Subcutaneous adipose tissue (tissue), 4 donors: ENCODE measurements around the gene TNFAIP2. TPM values are rescaled to one million over a fixed set of nuclear protein-coding genes. Genes with fewer than 3 reads are reported as not detected.

Experiments
- total RNA-seq, 4 donors: library from RNA; depleted of rRNA; stranded (reverse); fragments of >200 nt; gene quantifications; one replicate each; pipeline ENCODE4 v1.1.0, GENCODE V29; 2016
- TF ChIP-seq, protein P1 (sequence below): fragments of 450-650 bp; IDR thresholded peaks from one replicate; pipeline ENCODE4 v1.5.1; 2016; ENCODE audit warnings: low read depth, mild to moderate bottlenecking, control low read depth, antibody characterized with exemption, moderate library complexity

TNFAIP2 gene
- total RNA-seq, 4 donors from 2014 or later = 54.7 to 145 (median 65.4) TPM

DNA sequence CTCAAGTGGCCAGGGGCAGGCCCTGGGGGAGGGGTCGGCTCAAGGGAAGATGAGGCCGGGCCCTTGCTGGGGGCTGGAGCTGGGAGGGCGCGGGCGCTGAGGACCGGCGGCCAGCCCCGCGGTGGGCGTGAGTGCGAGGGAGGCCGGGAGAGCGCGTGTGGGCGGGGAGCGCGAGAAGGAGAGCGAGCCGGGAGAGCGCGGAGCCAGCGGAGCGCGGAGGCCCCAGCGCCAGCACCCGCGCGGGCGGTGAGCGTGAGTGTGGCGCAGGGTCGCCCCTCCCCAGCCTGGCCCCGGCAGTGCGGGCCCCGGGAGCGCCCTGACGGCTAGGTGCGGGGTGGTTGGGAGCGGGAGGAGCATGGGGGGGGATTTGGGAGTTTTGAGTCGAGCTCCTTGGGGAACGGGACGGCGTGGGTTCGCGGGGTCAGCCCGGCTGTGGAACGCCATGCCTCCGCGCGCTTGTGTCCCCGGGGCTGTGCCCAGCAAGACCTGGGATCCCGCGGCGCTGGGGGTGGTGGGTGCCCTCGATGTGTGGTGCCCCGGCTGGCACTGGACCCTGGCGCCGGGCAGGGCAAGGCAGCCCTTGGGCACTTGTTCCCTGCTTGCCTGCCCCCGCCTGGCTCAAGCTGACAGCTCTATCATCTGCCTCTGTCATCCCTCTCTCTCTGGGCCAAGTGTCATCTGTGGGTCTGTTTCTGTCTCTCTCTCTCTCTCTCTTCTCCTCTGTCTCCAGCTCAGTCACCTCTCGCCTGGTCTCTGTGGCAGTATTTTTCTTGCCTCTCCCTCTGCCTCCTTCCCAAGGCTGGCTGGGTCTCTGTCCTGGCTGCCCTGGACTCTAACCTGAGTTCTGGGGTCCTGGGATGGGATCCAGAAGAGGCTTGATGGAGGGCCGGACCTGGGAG is 39.0 kb upstream of the TNFAIP2 start, which contains the start of gene LBHD2:
TSS of gene LBHD2 (plus strand) at position 190 of the 899 bp plus-strand sequence. CDS start 1,803 bp downstream, outside the sequence.
- TF ChIP-seq, protein P1, sequence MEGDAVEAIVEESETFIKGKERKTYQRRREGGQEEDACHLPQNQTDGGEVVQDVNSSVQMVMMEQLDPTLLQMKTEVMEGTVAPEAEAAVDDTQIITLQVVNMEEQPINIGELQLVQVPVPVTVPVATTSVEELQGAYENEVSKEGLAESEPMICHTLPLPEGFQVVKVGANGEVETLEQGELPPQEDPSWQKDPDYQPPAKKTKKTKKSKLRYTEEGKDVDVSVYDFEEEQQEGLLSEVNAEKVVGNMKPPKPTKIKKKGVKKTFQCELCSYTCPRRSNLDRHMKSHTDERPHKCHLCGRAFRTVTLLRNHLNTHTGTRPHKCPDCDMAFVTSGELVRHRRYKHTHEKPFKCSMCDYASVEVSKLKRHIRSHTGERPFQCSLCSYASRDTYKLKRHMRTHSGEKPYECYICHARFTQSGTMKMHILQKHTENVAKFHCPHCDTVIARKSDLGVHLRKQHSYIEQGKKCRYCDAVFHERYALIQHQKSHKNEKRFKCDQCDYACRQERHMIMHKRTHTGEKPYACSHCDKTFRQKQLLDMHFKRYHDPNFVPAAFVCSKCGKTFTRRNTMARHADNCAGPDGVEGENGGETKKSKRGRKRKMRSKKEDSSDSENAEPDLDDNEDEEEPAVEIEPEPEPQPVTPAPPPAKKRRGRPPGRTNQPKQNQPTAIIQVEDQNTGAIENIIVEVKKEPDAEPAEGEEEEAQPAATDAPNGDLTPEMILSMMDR = no peak

DNA sequence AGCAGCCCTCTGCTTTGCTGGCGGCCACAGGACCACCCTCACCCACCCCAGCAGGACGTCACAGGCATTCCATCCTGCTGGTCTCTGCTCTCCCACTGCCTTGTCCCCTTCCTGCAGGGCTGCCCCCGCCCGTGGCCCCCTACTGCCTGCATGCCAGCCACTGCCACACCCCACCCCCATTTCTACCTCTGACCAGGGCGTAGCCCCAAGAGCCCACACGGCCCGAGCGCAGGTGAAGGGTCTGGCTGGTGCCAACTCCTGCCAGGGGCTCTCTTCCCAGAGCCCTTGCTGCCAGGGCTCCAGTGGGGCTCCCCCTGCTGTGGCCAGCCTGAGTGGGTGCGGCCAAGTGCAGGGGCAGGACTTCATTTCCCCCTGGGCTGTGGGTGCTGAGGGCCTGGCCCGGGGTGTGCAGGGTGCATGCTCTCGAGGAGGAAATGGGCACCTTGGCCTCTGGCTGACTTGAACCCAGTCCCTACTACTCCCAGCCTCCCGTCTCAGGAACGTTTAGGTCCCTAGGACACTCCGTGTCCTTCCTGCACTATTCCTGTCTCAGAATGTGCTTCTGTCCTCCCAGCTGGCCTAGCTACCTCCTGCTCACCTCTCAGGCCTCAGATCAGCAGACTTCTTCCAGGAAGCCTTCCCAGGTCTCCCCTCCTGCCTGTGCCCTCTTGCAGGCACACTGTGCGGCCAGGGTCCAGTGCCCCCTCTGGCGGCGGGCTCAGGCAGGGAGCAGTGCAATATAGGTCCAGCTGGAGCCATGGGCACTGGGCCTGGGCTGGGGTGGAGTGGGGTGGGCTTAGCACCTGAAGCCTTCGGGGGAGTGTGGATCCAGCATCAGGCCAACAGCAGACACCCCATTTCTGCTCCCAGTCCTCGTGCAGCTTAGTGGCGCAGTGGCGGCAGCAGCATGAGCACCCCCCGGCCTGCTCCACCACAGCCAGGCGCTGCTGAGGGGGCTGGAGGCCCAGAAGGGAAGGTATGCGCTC is 37.9 kb upstream of the TNFAIP2 start:
- TF ChIP-seq, protein P1 = no peak

- TF ChIP-seq, protein P1 = no peak
These were observed 36.4 kb upstream of the TNFAIP2 start for GRCh38 chr14:103086771-103087342.

DNA sequence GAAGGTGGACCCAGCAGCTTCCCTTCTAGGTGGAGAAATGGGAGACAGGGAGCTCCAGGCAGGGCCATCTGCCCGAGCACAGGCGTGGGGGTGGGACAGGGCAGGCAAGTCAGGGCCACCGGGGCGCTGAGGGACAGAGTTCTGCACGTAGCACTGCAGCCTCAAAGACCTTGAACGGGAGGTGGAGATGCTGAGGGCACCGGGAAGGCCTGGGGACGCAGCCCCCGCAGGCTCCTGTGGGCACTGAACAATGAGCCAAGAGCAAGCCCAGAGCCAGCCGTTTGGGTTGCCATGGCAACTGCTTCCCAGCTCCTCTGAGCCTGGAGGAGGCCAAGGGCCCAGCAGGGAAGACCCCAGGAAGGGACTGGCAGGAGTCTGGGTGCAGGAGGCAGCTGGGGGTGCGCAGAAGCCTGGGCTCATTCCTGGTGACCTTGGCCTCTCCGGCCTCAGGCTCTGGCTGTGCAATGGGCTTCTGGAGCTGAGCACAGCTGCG is 35.9 kb upstream of the TNFAIP2 start:
- TF ChIP-seq, protein P1 = no peak

GRCh38 chr14:103088921-103089320 is 34.3 kb upstream of the TNFAIP2 start:
- TF ChIP-seq, protein P1 = no peak

DNA sequence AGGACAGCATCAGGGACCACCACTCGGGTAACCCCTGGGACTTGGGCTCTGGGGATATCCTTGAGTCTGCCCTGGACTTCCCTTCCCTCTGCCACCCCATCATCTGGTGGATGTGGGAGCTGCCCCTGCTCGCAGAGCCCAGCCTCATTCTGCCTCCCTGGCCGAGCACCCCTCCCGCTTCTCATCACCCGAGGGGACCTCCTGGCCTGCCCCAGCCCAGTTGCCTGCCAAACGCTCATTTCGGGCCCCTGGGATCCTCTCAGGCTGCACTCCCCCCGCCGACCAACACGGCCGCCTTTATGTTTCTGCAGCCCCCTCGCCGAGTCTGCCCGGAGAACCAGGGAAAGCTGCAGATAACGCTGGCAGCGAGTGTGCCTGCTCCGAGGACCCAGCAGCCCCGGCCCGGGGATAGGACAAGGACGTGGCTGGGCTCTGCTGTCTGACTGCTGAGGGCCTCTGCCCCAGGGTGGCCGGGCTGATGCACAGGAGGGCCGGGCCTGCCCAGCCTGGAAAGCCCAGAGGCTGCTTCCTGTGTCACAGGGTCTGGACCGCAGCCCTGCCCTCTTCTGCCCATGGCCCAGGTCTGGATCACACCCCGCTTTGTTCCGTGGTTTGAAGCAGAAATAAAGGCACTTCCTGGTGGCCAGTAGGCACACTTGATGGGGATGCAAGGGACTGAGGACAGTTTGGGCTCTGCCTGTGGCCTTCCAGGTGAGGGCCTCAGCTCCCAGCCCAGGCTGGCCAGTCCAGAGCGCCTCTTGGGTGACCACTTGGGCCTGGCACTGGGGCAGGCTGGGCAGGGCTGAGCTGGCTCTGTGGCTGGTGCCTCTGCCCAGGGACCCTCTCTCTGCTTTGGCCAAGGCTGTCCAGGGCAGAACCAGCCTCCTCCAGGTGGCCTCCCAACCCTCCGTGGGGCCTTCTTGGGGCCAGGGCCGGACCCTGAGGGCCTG is 33.6 kb upstream of the TNFAIP2 start:
- TF ChIP-seq, protein P1 = no peak
